Stimulated activated CD8-positive, alpha-beta memory T cell treated with anti-CD3 and anti-CD28 coated beads, Interleukin-4, amount 100 ng/mL, for 48 hours (primary cell): ENCODE data around the gene ISG20.
A peak's percentile ranks its signal among the peaks of the same experiment; 100 is the strongest.

Source experiments
- DNase-seq: peaks from one replicate; pipeline ENCODE4 v3.0.0-alpha.2; 2020

Gene ISG20

DNA sequence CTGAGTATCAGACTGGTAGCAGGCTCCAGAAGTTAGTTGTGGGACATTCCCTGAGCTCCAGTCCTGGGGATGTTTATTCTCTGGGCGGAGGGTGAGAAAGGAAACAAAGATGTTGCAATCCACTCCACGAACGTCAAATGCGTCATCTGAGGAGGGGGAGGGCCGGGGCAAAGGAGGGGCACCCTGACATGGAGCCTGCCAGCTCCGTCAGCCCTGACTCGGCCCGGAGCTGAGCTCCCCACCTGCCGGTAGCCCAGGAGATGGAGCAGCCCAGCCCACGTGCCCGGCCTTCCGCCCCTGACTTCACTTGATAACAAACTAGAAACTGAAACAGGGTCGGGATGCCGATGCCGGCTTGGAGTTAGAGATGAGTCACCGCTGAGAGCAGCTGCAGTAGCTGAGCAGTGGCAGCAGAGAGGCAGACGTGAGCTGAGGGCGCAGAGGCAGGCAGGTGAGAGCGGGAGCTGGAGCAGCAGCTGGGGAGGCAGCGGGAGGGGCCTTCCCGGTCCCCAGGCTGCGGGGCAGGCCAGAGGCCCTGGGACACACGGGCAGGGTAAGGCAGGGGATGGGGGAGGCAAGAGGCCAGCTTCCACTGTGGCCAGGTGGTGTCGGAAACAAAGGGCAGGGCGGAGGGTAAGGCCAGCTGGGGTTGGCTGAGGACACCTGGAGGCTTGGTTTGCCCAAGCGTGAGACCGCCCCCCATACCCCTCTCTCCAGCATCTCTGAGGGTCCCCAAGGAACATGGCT lies at the start of gene ISG20:
TSS of gene ISG20 (plus strand) at position 391 of the 747 bp plus-strand sequence. CDS start at position 742, 351 bp downstream.
- peak; percentile 94 for DNase-seq

DNA sequence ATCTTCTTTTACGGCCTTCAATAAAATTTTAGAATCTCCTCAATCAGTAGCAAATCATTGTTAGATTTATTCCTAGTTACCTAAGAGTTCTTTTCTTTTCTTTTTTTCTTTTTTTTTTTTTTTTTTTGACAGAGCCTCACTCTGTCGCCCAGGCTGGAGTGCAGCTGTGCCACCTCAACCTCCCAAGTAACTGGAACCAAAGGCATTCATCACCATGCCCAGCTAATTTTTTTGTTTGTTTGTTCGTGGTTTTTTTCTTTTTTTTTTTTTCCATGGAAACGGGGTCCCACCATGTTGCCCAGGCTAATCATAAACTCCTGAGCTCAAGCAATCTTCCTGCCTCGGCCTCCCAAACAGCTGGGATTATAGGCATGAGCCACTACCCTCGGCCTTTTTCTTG lies 48.1 kb upstream of the ISG20 start:
- no peak for DNase-seq

DNA sequence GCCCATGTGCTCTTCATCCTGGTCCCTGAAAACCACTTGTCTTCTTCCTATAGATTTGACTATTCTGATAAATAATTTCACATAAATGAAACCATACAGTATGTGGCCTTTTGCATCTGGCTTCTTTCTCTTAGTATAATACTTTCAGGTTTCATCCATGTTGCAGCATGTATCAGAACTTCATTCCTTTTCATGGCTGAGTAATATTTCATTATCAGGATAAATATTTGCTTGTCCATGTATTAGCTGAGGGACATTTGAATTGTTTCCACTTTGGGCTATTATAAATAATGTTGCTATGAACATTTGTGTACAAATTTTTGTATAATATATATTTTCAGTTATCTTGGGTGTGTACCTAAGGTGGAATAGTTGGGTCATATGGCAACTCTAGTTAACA lies 47.4 kb upstream of the ISG20 start:
- DNase-seq = no peak

DNA sequence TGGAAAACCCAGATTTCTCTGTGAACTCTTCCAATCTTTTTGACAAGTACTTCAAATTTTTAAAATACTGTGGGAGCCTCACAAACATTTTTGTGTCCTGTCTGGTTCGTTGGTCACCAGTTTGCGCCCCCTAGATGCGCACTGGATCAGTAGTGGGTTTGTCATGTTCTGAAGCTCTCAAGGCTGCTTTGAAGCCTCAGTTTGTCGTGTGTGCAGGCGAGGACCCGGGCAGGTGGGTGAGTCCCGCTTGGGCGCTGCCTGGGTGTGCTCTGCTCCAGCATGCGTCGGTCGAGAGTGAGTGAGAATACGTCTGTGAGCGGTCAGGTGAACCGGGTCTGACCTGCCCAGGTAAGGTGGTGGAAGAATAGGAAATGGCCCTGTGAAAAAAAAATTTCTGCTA lies 34.9 kb upstream of the ISG20 start:
- DNase-seq = no peak

DNA sequence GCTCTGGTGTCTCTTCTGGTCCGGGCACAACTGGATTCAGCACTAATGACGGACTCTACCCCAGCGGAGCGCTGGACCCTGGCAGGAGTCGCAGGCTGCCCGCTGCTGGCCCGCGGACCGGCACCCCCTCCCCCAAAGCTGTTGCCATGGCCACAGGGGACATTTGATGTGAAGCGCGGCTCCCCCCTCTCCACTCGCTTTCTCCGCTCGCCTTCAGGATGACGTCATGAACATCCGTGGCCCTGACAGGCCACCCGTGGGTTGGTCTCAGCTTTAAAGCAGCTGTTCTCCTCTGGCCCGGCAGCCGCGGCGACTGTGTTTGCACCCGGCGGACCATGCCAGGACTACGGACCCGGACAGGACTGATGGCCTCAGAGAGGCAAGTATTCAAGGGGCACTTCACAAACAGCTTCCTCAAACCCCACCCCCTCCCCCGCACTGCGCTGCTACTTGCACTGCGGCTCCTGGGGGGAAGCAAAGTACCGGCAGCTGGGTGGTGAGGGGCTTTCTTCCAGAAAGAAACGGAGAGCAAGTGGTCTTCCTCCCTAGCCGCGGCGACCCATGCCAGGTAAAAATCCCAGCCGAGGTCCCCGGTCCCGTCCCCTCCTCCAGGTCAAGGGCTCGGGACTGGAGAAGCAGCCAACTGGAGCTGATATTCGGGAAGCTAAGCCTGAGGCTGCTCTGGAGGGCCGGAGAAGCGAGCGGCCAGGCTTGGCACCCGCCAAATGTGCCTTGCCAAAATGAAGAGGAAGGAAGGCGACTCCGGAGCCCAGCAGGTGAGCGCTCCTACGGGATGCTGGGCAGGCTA lies 34.2 kb upstream of the ISG20 start:
- DNase-seq = no peak

DNA sequence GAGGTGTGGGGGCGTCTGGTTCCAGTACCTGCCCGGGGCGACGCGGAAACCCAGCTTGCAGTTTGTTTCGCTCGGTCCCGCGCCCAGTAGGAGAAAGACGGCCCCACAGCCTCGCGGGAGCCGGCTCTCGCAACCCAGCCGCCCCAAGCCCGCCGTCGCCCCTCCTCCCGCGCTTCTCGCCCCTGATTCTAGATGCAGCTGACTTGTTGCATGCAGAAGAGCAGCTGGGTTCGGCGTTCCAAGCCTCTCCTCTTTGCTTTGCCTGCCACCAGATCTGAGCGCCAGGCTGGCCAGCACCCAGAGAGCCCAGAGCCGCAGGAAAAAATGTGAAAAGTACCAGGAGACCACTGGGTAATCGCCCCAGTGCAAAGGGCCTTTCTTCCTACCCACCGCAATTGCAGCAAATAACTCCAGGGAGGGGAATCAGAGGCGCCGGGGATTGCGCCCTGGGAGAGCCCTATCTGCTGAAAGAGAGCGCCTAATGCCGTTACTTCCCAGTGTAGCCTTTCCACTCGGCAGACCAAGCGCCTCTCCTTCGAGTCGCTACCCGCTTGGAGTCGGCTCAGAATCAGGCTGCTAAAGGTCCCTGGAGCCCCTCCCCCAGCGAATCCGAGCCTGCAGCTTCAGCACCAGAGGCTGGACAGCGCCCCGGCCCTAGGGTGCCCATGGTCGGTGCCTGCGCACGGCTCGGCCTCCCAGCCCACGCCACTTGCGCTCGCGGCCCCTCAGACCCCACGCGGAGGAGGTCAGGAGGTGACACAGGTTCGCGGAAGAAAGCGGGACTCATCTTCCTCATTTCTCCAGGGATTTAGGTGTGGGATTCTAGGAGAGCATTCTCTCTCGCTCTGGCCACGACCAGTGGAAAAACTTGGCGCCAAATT lies 33.4 kb upstream of the ISG20 start:
- DNase-seq = peak; percentile 71

DNA sequence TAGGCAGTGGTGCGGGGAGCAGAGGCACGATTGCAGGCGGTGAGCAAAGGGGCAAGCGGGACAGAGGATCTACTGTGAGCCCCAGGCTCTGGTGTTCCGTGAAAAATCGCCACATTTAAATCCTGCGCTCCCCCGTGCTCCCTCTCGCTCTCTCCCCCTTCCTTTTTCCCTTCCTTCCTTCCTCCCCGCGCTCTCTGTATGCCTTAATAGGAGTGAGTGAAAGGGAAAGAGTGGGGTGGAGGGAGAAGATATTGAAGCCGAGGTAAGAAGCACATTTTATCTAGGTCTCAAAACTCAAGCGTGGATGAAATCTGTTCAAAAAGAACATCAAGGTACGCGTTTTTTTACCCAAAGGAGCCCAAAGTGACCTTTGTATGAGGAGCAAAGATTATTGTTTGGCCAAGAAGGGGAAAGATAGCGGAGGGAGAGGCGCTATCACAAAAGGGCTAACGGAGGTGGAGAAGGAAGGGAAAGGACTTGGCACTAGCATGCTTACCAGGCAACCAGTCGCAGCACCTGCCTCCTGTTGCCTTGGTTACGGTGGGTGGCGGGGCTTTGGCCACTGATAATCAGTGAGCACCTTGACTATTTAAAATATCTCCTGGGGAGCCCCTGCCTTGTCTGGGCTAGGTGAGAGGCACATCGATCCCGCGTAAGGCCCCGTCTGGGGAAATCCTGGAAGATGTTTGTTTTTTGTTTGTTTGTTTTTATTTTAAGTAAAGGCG lies 32.6 kb upstream of the ISG20 start:
- no peak for DNase-seq

DNA sequence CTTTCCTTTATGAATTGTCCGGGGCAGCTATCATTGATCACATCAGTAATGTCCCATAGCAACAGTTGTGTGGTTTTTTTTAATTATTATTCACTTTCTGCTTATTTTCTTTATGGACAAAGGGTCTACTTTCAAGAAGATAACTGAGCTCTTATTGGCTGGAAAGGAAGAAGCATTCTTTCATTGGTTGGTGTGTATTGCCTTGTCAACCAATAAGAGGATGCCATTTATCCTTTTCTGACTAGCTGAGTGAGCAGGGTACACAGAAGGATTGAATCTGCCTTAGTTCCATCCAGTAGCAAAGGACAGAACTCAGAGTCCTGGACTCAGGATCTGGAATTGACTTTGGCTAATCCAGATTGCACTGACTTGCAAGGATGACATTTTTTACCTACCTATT lies 30.9 kb upstream of the ISG20 start:
- no peak for DNase-seq

DNA sequence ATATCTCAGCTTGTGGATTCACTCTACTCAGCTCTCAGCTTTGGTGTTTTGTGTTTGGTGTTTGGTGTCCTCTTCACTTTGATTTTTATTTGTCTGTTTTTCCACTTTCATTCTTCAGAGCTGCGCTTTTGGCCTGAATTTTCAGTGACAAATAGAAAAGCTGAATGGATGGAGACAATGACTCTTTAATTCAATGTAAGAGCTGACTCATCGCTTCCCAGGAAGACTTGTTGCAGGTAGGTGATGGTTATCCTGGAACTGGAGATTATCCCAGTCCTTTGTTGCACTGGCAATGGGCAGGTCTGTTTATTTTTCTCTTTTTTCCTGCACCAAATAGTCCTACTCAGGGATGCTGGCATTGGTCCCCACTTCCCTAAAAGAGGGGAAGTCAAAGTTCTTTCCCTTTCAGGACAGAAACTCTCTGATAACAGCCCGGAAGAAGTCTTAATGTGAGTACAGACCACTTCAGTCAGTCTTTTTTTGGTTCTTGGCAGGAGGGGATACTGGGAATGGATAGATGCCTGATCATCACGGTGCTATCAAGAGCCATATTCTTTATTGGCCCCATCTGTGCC lies 30.1 kb upstream of the ISG20 start:
- no peak for DNase-seq

DNA sequence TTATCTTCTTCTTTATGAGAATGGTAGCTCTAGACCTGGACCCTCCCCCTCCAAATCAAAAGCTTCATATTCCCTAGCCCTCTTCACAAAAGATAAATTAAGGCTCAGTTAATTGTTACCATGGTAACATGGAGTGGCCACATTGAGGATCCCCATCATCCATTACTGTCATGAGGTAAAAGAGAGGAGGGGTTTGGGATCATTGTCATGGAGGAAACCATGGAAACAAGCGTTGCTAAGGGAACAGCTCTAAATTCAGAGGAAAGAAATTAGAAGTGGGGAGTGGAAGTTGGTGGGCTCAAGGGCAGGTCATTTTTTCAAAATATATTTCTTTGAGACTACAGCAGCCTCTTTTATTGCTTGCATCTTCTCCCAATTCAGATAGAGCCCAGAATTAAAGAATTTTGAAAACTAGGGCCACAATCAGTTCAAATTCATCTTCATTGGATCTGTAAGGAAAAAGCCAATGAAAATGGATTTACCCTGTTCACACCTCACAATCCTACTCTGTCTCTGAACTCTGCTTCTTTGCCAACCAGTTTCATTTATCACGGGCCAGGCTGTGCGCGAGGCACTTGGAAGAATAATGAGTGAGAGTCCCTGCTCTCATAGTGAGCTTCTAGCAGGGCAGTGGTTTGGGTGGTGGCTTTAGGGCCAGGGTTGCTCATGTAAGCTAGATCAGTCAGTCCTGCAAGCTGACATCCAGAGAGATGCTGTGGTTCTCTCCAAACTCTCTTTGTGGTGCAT lies 29.3 kb upstream of the ISG20 start:
- DNase-seq = no peak

DNA sequence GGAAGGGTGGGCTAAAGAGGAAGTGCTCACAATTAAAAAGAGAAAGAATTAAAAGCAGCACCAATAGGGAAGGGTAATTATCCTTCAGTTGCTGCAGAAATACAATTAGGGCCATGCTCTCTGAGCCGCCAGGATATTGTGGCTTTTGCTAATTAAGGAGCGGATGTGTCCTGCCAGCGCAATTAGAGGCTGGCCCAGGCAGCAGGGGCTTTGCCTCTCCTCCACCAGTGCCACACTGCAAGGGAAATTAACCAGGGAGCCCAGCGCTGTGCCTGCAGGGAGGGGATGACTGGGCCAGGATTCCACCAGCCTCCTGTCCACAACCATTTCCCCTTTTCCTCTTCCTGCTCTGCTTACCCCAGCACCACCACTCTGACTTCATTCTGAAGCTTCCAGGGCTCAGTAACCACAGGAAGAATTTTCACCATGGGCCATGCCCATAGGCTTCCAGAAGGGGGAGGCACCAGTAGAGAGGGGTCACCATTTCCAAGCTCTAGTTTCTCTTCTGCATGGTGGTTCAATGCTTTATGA lies 28.1 kb upstream of the ISG20 start:
- DNase-seq = no peak

DNA sequence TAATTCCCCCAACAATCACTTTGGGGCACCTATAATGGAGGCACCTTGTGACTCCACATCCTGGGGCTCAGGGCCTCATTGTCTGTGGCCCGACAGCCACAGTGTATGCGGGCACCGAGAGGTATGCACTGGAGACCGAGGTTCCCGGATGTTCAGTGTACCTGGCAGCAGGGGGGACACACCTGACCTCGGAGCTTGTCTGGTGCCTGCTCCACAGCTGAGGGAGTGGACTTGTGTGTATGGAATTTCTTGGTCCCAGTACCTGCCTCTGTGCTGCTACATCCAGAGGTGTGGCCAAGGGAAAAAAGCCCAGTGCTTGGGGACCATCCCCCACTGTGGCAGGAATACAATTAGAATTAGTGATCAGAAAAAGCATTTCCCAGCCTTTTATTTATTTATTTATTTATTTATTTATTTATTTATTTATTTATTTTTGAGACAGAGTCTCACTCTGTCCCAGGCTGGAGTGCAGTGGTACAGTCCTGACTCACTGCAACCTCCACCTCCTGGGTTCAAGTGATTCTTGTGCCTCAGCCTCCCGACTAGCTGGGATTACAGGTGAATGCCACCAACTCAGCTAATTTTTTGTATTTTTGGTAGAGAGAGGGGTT lies 26.5 kb upstream of the ISG20 start:
- no peak for DNase-seq

DNA sequence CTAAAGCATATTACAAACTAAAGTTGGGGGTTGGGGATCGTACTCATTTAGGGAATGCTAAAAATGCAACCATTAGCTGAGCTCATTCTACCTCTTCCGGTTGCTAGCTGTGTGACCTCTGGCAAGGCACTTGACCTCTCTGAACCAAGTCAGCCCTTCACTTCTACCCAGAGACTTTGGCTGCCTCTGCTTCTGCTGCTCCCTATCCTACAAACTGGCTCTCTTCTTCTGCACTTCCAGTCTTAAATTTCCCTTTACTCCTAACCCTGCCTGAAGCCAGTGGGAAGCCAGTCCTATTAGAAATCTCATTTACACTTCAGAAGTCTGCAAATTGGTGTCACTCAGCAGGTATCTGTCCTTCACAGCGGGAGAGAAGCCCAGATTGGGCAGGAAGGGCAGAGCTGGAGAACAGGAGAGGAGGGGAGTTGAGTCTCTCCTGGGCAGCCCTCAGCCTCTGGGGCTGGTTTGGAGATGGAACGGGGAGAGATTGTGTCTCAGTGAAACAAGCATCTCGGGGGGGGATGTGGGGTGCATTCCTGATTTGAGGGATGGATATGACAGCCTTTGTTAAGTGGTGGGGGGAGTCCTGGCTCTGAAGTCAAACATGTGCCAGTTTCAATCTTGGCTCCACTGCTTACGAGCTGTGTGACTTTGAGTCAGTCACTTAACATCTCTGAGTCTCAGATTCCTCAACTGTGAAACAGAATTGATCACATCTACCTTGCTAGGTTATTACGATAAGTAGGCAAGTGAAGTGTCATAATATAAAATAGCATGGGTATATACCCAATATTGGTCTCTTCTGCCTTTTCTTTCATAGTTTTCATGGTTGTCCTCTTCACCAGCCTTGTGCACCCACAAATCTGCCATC lies 25.5 kb upstream of the ISG20 start:
- DNase-seq = no peak

DNA sequence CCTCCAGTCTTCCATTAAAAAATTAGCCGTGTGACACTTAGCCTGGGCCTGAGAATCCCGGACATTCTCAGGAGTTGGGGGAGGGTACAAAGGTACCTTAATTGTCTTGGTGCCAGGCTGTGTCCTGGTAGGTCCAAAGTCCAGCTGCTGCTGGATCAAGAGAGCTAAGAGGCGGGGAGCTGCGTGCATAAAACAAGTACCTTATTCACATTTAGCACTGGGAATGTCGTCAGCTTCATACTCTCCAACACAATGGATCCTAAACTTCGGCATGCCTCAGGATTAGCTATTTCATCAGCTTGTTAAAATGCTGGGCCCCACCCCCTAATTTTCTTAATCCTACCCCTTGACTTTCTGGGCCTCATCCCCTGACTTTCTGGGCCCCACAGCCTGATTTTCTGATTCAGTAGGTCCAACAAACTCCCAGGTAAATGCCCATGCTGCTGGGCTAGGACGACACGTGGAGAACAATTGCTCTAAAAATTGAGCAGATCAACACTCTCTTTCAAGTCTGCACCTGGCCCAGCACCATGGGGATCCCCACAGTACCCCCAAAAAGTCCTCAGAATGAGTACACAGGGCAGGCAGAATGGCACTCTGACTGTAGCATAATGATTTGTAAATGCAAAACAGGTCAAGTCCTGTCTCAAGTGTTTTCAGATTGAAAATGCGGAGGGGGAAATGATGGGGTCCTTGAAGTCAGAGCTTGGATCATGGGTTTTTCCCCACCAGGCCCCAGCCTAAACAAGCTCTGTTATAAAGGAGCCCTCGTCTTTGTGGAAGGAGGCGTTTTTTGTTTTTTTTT lies 23.3 kb upstream of the ISG20 start:
- no peak for DNase-seq

DNA sequence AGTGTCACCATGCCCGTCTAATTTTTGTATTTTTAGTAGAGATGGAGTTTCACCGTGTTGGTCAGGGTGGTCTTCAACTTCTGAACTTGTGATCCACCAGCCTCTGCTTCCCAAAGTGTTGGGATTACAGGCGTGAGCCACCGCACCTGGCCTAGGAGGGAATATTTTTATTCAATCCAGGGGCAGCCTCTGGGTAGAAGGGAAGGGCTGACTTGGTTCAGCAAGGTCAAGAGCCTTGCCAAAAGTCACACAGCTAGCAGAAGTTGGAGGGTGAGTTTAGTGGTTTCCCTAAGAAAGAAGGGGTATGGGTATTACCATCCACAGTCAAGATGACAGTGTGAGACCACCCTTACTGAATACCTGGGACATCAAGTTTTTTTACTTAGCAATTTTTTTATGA lies 22.6 kb upstream of the ISG20 start:
- no peak for DNase-seq

DNA sequence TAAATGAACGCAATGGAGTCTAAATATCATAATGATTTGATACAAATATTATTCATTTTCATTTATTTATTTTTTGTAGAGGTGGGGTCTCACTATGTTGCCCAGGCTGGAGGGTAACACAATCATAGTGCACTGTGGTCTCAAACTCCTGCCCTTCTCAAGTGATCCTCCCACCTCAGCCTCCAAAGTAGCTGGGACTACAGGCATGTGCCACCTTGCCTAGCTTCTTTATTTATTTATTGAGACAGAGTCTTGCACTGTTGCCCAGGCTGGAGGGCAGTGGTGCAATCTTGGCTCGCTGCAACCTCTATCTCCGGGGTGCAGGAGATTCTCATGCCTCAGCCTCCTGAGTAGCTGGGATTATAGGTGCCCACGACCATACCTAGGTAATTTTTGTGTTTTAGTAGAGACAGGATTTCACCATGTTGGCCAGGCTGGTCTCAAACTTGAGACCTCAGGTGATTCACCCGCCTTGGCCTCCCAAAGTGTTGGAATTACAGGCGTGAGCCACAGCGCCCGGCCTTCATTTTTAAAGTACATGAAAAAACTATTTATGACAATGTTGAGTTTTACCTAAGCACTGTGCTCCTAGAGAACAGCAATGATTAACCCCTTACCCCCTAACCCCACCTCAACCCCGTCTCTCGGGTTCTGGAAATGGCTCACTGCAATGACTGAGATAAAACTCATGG lies 21.6 kb upstream of the ISG20 start:
- no peak for DNase-seq

DNA sequence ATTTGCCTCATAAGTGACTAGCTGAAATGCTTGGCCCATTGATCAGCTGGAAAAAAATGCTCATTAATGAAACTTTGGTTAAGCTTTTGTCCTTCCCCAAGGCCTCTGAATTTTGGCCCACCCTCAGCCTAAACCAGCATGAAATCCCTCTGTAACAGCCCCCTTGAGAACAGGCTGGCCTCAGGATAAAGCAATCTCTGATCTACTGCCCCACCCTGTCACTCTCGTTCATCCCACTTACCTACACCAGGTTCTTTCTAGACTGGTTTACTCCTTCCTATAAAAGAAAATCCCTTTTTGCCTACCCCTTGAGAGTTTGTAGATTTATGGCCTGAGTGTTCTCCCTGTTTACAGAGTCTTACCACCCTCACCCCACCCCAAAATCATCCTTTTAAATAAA lies 21.0 kb upstream of the ISG20 start:
- no peak for DNase-seq

DNA sequence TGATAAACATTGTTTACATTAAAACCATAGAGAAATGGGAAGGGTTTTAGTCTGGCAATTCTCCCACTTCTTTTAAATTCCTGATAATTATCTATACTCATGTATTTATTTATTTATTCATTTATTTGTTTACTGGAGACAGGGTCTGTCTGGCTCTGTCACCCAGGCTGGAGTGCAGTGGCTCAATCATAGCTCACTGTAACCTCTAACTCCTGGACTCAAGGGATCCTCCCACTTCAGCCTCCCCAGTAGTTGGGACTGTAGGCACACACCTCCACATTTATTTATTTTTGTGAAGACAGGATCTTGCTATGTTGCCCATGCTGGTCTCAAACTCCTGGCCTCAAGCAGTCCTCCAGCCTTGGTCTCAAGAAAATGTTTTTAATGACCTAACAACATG lies 20.1 kb upstream of the ISG20 start:
- no peak for DNase-seq
